ENCODE results near the gene MLF2.

DNA sequence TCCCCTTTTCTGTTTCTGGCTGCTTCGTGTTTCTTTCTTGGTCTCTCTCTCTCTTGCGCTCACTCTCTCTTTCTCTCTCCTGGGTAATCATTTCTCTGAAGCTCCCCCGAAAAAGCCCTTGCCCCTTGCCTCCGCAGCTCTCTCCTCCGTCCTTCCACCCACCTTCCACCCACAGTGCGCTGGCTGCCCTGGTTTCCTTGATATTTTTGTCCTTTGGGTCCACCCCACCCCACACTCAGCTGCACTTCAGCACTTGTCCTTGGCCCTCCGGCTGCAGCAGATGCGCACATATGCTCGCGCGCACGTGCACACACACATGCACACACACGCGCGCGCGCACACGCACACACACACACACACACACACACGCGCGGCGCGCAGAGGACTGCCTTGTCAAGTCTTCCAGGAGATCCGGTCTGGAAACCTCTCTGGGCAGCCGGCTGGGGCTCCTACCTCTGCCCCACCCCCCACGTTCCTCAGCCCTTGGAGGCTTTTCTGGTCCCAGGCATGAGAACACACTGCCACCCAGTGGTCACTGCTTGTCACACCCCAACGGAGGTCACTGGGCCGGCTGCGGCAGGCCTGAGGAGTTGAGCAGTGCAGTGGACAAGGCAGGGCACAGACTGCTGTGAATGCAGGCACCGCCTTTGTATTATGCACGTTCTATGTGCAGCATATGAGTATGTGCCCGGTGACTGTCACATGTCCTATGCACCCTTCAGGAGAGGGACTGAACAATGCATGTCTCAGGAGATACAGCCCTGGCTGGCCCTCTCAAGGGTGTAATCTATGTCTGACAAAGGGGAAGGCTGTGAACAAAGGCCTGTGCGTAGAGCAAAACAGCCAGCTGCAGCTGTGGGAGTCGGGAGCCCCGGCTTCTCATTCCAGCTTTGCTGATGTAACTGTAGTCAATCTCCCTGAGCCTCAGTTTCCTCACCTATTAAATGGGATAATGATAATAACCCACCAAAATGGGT lies 25.9 kb upstream of the MLF2 start:
- TF ChIP-seq, protein P1, sequence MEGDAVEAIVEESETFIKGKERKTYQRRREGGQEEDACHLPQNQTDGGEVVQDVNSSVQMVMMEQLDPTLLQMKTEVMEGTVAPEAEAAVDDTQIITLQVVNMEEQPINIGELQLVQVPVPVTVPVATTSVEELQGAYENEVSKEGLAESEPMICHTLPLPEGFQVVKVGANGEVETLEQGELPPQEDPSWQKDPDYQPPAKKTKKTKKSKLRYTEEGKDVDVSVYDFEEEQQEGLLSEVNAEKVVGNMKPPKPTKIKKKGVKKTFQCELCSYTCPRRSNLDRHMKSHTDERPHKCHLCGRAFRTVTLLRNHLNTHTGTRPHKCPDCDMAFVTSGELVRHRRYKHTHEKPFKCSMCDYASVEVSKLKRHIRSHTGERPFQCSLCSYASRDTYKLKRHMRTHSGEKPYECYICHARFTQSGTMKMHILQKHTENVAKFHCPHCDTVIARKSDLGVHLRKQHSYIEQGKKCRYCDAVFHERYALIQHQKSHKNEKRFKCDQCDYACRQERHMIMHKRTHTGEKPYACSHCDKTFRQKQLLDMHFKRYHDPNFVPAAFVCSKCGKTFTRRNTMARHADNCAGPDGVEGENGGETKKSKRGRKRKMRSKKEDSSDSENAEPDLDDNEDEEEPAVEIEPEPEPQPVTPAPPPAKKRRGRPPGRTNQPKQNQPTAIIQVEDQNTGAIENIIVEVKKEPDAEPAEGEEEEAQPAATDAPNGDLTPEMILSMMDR (IDR thresholded peaks at IDR 0.05 in 4 of 5, conservative IDR thresholded peaks at IDR 0.05 in 1 of 5): peak; percentile 96 to 98 (median 97)
- TF ChIP-seq POLR2A (IDR thresholded peaks at IDR 0.05): no peak

Measured in gastrocnemius medialis (tissue), 4 donors.